Progenitor cell of endocrine pancreas (in vitro differentiated cells): Measurements from ENCODE around the gene RAC3. TPM values are rescaled to one million over a fixed set of nuclear protein-coding genes. Genes with fewer than 3 reads are reported as not detected.
"Not testable (repeated sequence)": the region's sequence is repeated elsewhere in the genome, so short reads cannot be mapped to it uniquely, and the experiment has no call there.

Source experiments
- DNase-seq: peaks from one replicate; pipeline ENCODE4 v3.0.0; 2021; ENCODE audit warnings: low spot score; ENCODE audit not compliant: unreplicated experiment
- H3K27ac Mint-ChIP-seq: 2 replicates; pipeline ENCODE4 v1.8.0; 2021; ENCODE audit warnings: mild to moderate bottlenecking, moderate library complexity, mixed read lengths
- H3K27me3 Mint-ChIP-seq: 2 replicates; pipeline ENCODE4 v1.8.0; 2021; ENCODE audit warnings: mixed read lengths
- H3K36me3 Mint-ChIP-seq: 2 replicates; pipeline ENCODE4 v1.8.0; 2022; ENCODE audit warnings: mixed read lengths; ENCODE audit not compliant: insufficient read depth
- H3K4me1 Mint-ChIP-seq: 2 replicates; pipeline ENCODE4 v1.8.0; 2021; ENCODE audit warnings: low read depth, mixed read lengths
- H3K4me3 Mint-ChIP-seq: 2 replicates; pipeline ENCODE4 v1.8.0; 2021; ENCODE audit warnings: low read depth, mild to moderate bottlenecking, moderate library complexity, mixed read lengths
- H3K9me3 Mint-ChIP-seq: 2 replicates; pipeline ENCODE4 v1.8.0; 2021; ENCODE audit warnings: low read depth, mixed read lengths
- total RNA-seq: library from RNA; stranded (reverse); gene quantifications from 2 replicates; pipeline ENCODE4 v1.2.1, GENCODE V29; 2021
- TF ChIP-seq, protein P1 (sequence below): fragments of 200-600 bp; sonication (generic); IDR thresholded peaks from one replicate; pipeline ENCODE4 v1.5.0; 2021; ENCODE audit warnings: antibody characterized with exemption, mild to moderate bottlenecking; ENCODE audit not compliant: unreplicated experiment

Gene RAC3
- total RNA-seq, 1 donor from 2014 or later = 25.2 TPM

DNA sequence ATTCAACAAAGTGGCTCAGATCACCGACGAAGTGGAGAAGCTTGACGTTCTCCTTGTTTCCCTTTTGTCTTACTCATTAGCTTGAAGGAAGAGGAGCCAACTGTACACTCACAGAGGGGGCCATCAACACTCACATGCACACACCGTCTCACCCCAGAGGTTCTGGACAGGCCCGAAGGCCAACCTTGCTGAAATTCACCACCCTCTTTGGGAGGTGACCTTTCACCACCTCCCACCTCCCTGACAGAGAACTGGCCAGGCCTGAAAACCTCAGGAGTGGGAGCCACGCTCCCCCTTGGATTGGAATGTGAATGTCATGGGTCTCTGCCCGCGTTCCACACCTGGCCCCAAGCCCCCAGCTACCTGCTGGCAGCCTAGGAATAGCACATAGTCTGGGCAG, 4.0 kb downstream of the RAC3 start:
- TF ChIP-seq, protein P1, sequence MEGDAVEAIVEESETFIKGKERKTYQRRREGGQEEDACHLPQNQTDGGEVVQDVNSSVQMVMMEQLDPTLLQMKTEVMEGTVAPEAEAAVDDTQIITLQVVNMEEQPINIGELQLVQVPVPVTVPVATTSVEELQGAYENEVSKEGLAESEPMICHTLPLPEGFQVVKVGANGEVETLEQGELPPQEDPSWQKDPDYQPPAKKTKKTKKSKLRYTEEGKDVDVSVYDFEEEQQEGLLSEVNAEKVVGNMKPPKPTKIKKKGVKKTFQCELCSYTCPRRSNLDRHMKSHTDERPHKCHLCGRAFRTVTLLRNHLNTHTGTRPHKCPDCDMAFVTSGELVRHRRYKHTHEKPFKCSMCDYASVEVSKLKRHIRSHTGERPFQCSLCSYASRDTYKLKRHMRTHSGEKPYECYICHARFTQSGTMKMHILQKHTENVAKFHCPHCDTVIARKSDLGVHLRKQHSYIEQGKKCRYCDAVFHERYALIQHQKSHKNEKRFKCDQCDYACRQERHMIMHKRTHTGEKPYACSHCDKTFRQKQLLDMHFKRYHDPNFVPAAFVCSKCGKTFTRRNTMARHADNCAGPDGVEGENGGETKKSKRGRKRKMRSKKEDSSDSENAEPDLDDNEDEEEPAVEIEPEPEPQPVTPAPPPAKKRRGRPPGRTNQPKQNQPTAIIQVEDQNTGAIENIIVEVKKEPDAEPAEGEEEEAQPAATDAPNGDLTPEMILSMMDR = no peak
- Mint-ChIP-seq H3K36me3 (peaks cover 7% of the 10 kb centered on the region), H3K27me3 (peaks cover 17% of the 10 kb centered on the region), H3K27ac (no peak overlapping the region), H3K4me1 (peaks cover 4% of the 10 kb centered on the region), H3K4me3 (peak overlapping the region; percentile 53), H3K9me3 (no peaks in the 10 kb centered on the region)
- no peak for DNase-seq

GRCh38 chr17:82035956-82036633, 4.6 kb downstream of the RAC3 start:
- Mint-ChIP-seq H3K27me3 (peaks cover 17% of the 10 kb centered on the region), H3K4me1 (peaks cover 4% of the 10 kb centered on the region), H3K36me3 (peaks cover 7% of the 10 kb centered on the region), H3K9me3 (no peaks in the 10 kb centered on the region), H3K27ac (no peak overlapping the region), H3K4me3 (peak overlapping the region; percentile 75)
- TF ChIP-seq, protein P1 = no peak
- DNase-seq = no peak

- Mint-ChIP-seq H3K36me3 (peaks cover 7% of the 10 kb centered on the region), H3K9me3 (no peaks in the 10 kb centered on the region), H3K27ac (no peak overlapping the region), H3K27me3 (peaks cover 21% of the 10 kb centered on the region), H3K4me1 (peaks cover 4% of the 10 kb centered on the region), H3K4me3 (peak overlapping the region; percentile 75)
- TF ChIP-seq, protein P1 = no peak
- no peak for DNase-seq
Measured at GRCh38 chr17:82036634-82037091, 5.2 kb downstream of the RAC3 start.

- H3K4me1 Mint-ChIP-seq = peaks cover 4% of the 10 kb centered on the region
- H3K36me3 Mint-ChIP-seq = peaks cover 7% of the 10 kb centered on the region
- TF ChIP-seq, protein P1 = peak; percentile 87
- peak within 1 kb of the TSS; percentile 92 for H3K27ac Mint-ChIP-seq
- no peaks in the 10 kb centered on the region for H3K9me3 Mint-ChIP-seq
- DNase-seq = peak; percentile 93
- peaks cover 21% of the 10 kb centered on the region for H3K27me3 Mint-ChIP-seq
- H3K4me3 Mint-ChIP-seq = peak within 1 kb of the TSS; percentile 75
Measured at GRCh38 chr17:82037092-82037888, 5.8 kb downstream of the RAC3 start, which contains the start of gene DCXR. DCXR (minus strand) TSS chr17:82037697; CDS start chr17:82037682, 15 bp downstream.

DNA sequence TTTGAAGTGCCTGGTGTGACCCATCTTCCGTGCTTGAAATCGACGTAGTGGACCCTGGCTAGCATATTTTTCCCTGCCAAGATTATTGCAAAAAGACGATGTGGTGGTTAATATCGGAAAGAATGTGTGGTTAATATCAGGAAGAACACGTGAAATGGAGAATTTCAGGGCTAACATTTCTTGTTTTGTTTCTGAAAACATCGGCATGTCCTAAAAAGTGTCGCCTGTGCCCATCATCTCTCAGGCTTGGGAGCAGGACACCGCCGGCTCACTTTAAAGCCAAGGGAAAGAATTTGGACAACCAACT, 6.4 kb downstream of the RAC3 start:
- no peak for DNase-seq
- Mint-ChIP-seq H3K9me3 (no peaks in the 10 kb centered on the region), H3K27ac (peak overlapping the region; percentile 92), H3K4me1 (peaks cover 4% of the 10 kb centered on the region), H3K27me3 (peaks cover 20% of the 10 kb centered on the region), H3K36me3 (peaks cover 7% of the 10 kb centered on the region), H3K4me3 (peak overlapping the region; percentile 75)
- TF ChIP-seq, protein P1 = no peak

DNA sequence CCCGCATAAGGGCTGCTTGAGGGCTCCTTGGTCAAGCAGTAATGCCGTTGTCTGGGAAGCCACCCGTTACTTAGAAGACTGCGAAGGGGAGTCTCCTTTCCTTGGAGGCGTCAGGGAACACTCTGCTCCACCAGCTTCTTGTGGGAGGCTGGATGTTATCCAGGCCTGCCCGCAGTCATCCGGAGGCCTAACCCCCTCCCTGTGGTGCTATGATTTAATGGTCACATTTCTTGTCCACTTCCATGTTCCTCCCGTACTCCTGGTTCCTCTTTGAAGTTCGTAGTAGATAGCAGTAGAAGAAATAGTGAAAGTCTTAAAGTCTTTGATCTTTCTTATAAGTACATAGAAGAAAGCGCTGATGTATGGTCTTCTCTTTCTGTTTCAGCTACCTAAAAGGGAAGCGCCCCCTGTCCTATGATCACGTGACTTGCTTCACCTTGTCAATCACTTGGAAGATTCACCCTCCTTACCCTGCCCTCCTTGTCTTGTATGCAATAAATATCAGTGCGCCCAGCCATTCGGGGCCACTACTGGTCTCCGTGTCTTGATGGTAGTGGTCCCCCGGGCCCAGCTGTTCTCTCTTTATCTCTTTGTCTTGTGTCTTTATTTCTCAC, 7.4 kb downstream of the RAC3 start:
- not testable (repeated sequence) for H3K4me1 Mint-ChIP-seq, H3K9me3 Mint-ChIP-seq, H3K4me3 Mint-ChIP-seq, H3K36me3 Mint-ChIP-seq, DNase-seq, H3K27ac Mint-ChIP-seq
- H3K27me3 Mint-ChIP-seq = peaks cover 19% of the 10 kb centered on the region
